NCI-H128 (cell line): ENCODE data around the gene PMM1.
"Not testable (repeated sequence)": the region's sequence is repeated elsewhere in the genome, so short reads cannot be mapped to it uniquely, and the experiment has no call there.

Experiments used
- DNase-seq: peaks from one replicate; lab custom pipeline; 2025; ENCODE audit not compliant: unreplicated experiment; lab: John Stamatoyannopoulos, UW

The PMM1 gene

GRCh38 chr22:41597635-41597953 lies 8.0 kb upstream of the PMM1 start:
- DNase-seq = no peak

- peak; percentile 3 for DNase-seq
These were observed 7.4 kb upstream of the PMM1 start for GRCh38 chr22:41596776-41597634.

DNA sequence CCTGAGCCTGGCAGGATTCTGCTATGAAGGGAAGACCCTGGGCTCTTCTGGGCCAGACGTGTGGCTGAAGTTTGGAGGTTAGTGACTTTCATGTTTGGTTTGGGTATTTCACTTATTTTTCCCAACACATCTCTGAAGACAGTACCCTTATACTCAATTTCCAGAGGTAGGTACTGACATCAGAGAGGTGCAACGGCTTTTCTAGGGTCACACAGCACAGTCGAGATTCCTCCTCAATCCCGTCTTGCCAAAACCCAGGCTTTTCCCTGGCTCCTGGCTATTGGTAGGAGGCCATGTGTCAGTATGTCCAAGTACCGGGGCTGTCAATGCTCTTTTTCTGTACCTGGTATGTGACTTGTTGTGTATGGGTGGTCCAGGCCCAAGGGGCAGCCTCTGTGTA lies 6.1 kb upstream of the PMM1 start:
- DNase-seq = no peak

DNA sequence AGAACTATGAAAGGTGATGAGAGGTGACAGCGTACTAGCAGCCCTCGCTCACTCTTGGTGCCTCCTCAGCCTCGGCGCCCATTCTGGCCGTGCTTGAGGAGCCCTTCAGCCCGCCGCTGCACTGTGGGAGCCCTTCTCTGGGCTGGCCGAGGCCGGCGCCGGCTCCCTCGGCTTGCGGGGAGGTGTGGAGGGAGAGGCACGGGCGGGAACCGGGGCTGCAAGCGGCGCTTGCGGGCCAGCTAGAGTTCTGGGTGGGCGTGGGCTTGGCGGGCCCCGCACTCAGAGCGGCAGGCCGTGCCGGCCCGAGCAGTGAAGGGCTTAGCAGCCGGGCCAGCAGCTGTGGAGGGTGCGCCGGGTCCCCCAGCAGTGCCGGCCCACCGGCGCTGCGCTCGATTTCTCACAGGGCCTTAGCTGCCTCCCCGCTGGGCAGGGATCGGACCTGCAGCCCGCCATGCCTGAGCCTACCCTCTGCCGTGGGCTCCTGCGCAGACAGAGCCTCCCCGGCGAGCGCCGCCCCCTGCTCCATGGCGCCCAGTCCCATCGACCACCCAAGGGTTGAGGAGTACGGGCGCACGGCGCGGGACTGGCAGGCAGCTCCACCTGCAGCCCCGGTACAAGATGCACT lies 3.8 kb upstream of the PMM1 start:
- not testable (repeated sequence) for DNase-seq

DNA sequence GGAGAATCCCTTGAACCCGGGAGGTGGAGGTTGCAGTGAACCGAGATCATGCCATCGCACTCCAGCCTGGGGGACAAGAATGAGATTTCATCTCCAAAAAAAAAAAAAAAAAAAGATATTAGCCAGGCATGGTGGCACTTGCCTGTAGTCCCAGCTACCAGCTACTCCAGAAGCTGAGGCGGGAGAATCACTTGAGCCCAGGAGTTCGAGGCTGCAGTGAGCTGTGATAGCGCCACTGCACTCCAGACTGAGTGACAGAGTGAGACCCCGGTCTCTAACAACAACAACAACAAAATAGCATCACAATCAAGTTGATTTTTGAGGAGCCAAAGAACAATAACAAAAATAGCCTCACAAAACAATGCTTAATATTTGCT lies 2.3 kb downstream of the PMM1 start:
- DNase-seq = no peak

GRCh38 chr22:41585898-41586297 lies 3.7 kb downstream of the PMM1 start:
- DNase-seq = no peak

GRCh38 chr22:41584881-41585280 lies 4.8 kb downstream of the PMM1 start:
- no peak for DNase-seq

DNA sequence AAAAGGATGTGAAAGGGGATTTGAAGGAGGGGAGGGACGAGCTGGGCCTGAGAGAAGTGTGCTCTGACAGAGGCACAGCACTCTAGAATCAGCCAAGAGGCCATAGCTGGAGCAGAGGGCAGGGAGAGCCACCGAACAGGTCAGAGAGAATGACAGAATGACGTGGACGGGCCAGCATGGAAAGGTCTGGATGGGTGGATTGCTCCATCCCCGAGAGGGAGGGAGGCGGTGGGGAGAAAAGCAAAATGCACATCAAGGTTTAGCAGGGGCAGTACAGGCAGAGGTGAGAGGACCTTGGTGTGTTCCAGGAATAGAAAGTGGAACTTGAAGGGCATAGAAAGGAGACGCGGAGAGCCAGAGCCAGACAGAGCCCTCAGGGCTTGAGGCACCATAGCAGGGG lies 6.9 kb downstream of the PMM1 start:
- DNase-seq = no peak

DNA sequence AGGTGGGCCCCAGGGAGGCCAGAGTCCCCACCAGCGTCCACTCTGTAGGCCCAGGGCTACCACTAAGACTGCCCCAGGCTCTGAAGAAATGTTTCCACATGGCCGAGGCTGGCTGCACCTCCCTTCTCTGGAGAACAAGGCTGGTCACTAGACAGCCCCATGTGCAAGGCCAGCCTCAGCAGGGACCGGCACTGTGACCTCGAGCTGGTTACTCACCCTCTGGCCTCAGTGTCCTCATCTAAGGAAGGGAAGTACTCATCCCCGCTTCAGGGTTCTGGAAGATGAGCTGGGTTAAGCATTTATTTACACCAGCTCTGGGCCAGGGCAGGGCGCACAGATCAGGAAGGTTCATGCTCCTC lies 9.7 kb downstream of the PMM1 start:
- no peak for DNase-seq

- no peak for DNase-seq
These were observed 10.2 kb downstream of the PMM1 start for GRCh38 chr22:41579297-41579996.

DNA sequence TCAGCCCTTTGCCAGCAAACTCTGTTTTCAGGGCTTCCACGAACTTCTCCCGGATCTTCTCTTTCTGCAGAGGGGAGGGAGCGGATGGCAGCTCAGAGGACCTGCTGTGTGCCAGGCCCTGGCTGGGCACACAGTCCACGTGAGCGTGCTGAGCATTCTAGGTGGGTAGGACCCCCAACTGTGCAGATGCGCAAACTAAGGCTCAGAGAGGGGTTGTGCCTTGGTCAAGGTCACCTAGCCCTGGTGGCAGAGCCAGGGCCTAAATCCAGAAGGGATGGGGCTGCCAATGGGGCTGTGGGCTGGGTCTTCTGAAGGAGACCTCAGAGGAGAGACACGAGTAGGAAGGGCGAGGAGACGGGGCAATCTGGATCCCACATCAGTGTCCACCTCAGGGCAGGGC lies 10.8 kb downstream of the PMM1 start:
- DNase-seq = no peak

GRCh38 chr22:41578114-41578513 lies 11.5 kb downstream of the PMM1 start:
- no peak for DNase-seq

GRCh38 chr22:41576877-41577276 lies 12.8 kb downstream of the PMM1 start:
- no peak for DNase-seq

- DNase-seq = no peak
These were observed 14.1 kb downstream of the PMM1 start for GRCh38 chr22:41575533-41575932.

GRCh38 chr22:41574847-41575381 lies 14.7 kb downstream of the PMM1 start:
- no peak for DNase-seq

- DNase-seq = no peak
These were observed 16.0 kb downstream of the PMM1 start for GRCh38 chr22:41573677-41574076.

DNA sequence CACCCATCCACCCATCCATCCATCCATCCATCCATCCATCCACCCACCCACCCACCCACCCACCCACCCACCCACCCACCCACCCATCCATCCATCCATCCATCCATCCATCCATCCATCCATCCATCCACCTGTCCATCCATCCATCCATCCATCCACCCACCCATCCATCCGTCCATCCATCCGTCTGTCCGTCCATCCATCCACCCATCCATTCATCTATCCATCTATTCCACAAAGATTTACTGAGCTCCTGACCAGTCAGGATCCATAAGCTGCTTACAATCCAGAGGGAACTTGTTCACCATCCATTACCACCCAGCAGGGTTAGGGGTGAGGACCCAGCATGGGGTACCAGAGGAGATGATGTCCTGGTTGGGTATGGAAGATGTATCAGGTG lies 17.3 kb downstream of the PMM1 start:
- not testable (repeated sequence) for DNase-seq

DNA sequence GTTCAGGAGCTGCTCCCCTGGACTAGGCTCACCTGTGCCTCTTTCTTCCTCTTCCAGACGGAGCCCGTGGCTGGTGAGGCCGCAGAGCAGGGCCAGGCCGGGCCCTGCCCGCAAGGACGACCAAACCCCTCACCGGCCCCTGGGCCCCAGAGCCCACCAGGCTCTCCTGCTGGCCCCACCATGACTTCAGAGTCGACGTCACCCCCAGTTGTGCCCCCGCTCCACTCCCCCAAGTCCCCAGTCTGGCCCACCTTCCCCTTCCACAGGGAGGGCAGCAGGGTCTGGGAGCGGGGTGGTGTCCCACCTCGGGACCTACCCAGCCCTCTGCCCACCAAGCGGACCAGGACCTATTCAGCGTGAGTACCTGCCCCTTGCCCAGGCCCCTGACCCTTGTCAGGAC lies 17.9 kb downstream of the PMM1 start:
- no peak for DNase-seq

DNA sequence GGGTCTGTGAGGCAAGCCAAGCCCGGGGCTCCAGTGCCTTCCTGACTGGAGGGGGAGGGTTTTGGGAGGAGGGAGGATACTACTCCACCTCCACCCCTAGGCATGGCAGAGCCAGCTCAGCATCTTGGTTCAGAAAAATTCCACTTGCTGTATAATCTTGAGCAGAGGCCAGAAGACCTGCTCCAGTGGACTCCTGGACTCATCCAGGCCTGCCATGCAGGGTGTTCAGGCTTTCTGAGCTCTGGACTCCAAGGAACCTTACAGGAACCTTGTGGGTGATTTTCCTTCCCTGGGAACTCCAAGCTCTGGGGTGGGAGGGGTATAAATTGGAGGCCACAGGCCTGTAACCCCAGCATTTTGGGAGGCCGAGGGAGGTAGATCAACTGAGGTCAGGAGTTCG lies 19.4 kb downstream of the PMM1 start:
- no peak for DNase-seq

GRCh38 chr22:41568811-41569210 lies 20.8 kb downstream of the PMM1 start:
- no peak for DNase-seq

DNA sequence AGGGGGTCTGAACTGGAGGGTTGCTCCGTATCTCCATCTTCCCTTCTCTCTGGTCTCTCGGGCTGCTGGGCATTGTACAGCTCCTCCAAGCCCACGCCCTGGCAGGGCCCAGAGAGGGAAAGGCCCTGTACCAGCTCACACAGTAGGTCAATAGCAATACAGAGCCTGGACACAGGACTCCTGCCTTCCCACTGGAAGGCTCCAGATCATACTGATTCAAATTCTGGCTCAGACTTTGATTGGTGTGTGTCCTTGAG lies 22.2 kb downstream of the PMM1 start:
- no peak for DNase-seq

DNA sequence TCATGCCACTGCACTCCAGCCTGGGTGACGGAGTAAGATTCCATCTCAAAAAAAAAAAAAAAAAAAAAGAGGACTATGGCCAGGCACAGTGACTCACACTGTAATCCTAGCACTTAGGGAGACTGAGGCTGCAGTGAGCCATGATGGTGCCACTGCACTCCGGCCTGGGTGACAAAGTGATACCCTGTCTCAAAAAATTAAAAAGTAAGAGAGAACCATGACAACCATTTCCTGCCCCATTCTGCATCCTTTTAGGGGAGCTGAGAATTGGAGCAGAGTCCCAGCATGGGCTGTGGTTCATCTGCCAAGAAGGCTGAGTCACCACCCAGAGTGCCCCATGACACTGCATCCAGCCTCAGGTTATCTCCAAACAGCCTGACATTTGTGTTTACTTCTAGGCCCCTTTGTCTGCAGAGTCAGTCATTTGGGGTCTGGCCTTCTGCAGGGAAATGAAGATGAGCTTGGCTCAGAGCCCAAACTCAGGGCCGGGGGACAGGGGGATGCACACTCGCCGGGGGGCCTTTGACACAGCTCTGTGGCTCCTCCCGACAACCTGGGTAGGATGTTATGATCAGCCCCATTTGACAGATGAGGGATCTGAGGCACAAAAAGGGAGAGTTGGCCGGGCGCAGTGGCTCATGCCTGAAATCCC lies 24.1 kb downstream of the PMM1 start:
- no peak for DNase-seq
